Measurements from ENCODE around the gene EEPD1.

GRCh38 chr7:36155811-36156361, 2.8 kb downstream of the EEPD1 start:
- TF ChIP-seq, protein P1, sequence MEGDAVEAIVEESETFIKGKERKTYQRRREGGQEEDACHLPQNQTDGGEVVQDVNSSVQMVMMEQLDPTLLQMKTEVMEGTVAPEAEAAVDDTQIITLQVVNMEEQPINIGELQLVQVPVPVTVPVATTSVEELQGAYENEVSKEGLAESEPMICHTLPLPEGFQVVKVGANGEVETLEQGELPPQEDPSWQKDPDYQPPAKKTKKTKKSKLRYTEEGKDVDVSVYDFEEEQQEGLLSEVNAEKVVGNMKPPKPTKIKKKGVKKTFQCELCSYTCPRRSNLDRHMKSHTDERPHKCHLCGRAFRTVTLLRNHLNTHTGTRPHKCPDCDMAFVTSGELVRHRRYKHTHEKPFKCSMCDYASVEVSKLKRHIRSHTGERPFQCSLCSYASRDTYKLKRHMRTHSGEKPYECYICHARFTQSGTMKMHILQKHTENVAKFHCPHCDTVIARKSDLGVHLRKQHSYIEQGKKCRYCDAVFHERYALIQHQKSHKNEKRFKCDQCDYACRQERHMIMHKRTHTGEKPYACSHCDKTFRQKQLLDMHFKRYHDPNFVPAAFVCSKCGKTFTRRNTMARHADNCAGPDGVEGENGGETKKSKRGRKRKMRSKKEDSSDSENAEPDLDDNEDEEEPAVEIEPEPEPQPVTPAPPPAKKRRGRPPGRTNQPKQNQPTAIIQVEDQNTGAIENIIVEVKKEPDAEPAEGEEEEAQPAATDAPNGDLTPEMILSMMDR (IDR thresholded peaks at IDR 0.05) = no peak
- no peak for TF ChIP-seq POLR2A (IDR thresholded peaks at IDR 0.05)

Data from uterus (tissue), 2 donors.